Lung (tissue), 12 donors: ENCODE results near the gene USP6NL. TPM values are rescaled to one million over a fixed set of nuclear protein-coding genes. Genes with fewer than 3 reads are reported as not detected.
"Not testable (repeated sequence)": the region's sequence is repeated elsewhere in the genome, so short reads cannot be mapped to it uniquely, and the experiment has no call there.

ENCODE experiments used
- ATAC-seq: fragments of 200-7000 bp; cut with Tn5 transposase; one replicate; pipeline ENCODE4 v1.9.1; 2020; ENCODE audit warnings: moderate number of reproducible peaks; ENCODE audit not compliant: insufficient read depth, low FRiP score
- DNase-seq, 3 donors: peaks; one replicate each; pipeline ENCODE4 v3.0.0-alpha.2; 2013 to 2017
- H3K27ac ChIP-seq, 2 donors: one replicate each; pipeline ENCODE4 v1.5.1; 2013; ENCODE audit warnings: mild to moderate bottlenecking in 2 of 2, moderate library complexity in 2 of 2, control low read depth in 1 of 2, inconsistent platforms in 1 of 2, low read depth in 1 of 2, low read length in 1 of 2
- H3K27me3 ChIP-seq, 3 donors: one replicate each; pipeline ENCODE4 v1.5.1; 2013; ENCODE audit warnings: low read length in 2 of 3; ENCODE audit not compliant: control insufficient read depth in 3 of 3, insufficient read depth in 3 of 3
- H3K36me3 ChIP-seq, 4 donors: one replicate each; pipeline ENCODE4 v1.5.1; 2013; ENCODE audit warnings: low read length in 4 of 4, mild to moderate bottlenecking in 1 of 4, moderate library complexity in 1 of 4; ENCODE audit not compliant: control insufficient read depth in 4 of 4, insufficient read depth in 4 of 4
- H3K4me1 ChIP-seq, 5 donors: one replicate each; pipeline ENCODE4 v1.5.1; 2013; ENCODE audit warnings: low read length in 5 of 5, mild to moderate bottlenecking in 2 of 5, moderate library complexity in 1 of 5; ENCODE audit not compliant: control insufficient read depth in 5 of 5, insufficient read depth in 5 of 5
- H3K4me3 ChIP-seq: one replicate; pipeline ENCODE4 v1.5.1; 2013; ENCODE audit warnings: mild to moderate bottlenecking, control low read depth, moderate library complexity
- H3K9ac ChIP-seq, 2 donors: one replicate each; pipeline ENCODE4 v1.5.1; 2013; ENCODE audit warnings: low read length in 2 of 2, control low read depth in 1 of 2; ENCODE audit not compliant: insufficient read depth in 1 of 2
- H3K9me3 ChIP-seq, 4 donors: one replicate each; pipeline ENCODE4 v1.5.1; 2013; ENCODE audit warnings: low read length in 3 of 4, mild to moderate bottlenecking in 1 of 4, moderate library complexity in 1 of 4; ENCODE audit not compliant: control insufficient read depth in 4 of 4, insufficient read depth in 3 of 4
- WGBS, 2 donors: extraction: QIAGEN DNeasy Blood & Tissue Kit; methylation state at CpG; one replicate each; pipeline ENCODE4 v1.1.7; 2013; 5-methylcytosine and 5-hydroxymethylcytosine counted together
- polyA plus RNA-seq, 2 donors: library from polyadenylated mRNA; stranded (reverse); fragments of 200-250 nt; gene quantifications; one replicate each; pipeline ENCODE4 v1.2.1, GENCODE V29; 2013
- total RNA-seq, 2 donors: library from RNA; depleted of rRNA in 1 of 2; stranded (reverse); fragments of >200 nt in 1 of 2; gene quantifications; one replicate each; pipeline ENCODE4 v1.2.1, GENCODE V29; 2014 to 2021
- TF ChIP-seq, protein P1 (sequence below): IDR thresholded peaks from 2 replicates; pipeline ENCODE4 v1.5.1; 2012; ENCODE audit warnings: mild to moderate bottlenecking; ENCODE audit errors: control extremely low read depth, extremely low read depth
- donor health status: control.
- donor health status: control.
- donor health status: Bipolar disorder and iron deficiency.
- donor health status: healthy.
- donor health status: DM: yes; HTN: yes; CAD: no.

USP6NL gene
- total and polyA plus RNA-seq, 4 donors = 5.4 to 41.7 (median 13.4) TPM

DNA sequence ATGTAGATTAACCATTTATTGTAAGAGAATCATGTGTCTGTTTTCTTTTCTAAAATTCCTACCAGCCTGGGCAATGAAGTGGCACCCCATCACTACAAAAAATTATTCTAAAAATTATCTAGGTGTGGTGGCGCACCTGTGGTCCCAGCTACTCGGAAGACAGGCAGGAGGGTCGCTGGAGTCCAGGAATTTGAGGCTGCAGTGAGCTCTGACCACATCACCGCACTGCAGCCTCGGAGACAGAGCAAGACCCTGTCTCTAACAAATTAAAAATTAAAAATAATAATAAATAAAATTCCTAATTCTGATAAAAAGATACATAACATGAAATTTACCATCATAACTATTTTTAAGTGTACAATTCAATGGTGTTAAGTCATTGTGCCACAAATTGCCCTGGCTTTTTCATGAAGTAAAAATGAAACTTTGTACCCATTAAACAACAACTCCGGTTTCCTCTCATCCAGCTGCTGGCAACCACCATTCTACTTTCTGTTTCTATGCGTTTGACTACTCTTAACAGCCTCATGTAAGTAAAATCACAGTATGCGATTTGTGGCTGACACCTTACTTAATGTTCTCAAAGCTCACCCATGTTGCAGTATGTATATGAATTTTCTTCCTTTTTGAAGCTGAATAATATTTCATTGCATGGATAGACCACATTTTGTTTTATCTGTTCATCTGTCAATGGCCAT, 20.6 kb upstream of the USP6NL start:
- no peak overlapping the region for H3K9ac ChIP-seq
- H3K27ac ChIP-seq = no peak overlapping the region
- TF ChIP-seq, protein P1, sequence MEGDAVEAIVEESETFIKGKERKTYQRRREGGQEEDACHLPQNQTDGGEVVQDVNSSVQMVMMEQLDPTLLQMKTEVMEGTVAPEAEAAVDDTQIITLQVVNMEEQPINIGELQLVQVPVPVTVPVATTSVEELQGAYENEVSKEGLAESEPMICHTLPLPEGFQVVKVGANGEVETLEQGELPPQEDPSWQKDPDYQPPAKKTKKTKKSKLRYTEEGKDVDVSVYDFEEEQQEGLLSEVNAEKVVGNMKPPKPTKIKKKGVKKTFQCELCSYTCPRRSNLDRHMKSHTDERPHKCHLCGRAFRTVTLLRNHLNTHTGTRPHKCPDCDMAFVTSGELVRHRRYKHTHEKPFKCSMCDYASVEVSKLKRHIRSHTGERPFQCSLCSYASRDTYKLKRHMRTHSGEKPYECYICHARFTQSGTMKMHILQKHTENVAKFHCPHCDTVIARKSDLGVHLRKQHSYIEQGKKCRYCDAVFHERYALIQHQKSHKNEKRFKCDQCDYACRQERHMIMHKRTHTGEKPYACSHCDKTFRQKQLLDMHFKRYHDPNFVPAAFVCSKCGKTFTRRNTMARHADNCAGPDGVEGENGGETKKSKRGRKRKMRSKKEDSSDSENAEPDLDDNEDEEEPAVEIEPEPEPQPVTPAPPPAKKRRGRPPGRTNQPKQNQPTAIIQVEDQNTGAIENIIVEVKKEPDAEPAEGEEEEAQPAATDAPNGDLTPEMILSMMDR = no peak
- DNase-seq (no peak), ATAC-seq (no peak)
- H3K4me3 ChIP-seq = no peak overlapping the region
- WGBS, 2 donors = 65 to 73% methylated on average over 8 of the region's 8 CpGs
- no peaks in the 10 kb centered on the region for H3K27me3 ChIP-seq
- no peaks in the 10 kb centered on the region for H3K9me3 ChIP-seq
- H3K36me3 ChIP-seq = no peaks in the 10 kb centered on the region
- no peaks in the 10 kb centered on the region for H3K4me1 ChIP-seq

DNA sequence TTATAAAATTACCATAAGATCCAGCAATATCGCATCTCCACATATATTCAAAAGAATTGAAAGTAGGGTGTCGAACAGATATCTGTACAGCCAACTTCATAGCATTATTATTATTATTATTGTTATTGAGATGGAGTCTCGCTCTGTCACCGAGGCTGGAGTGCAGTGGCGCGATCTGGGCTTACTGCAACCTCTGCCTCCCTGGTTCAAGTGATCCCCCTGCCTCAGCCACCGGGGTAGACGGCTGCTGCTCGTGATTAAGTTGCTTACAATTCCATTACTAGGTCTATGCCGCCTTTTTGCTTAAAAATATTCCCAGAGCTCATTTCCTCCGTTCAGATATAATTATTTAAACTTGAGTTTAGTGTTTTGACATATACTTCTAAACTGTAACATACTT, 19.8 kb upstream of the USP6NL start:
- no peaks in the 10 kb centered on the region for H3K4me1 ChIP-seq
- DNase-seq (no peak), ATAC-seq (no peak)
- no peaks in the 10 kb centered on the region for H3K27me3 ChIP-seq
- H3K9me3 ChIP-seq = no peaks in the 10 kb centered on the region
- no peak overlapping the region for H3K27ac ChIP-seq
- no peak overlapping the region for H3K9ac ChIP-seq
- H3K4me3 ChIP-seq = no peak overlapping the region
- 87 to 95% methylated on average over 11 of the region's 11 CpGs for WGBS, 2 donors
- TF ChIP-seq, protein P1 = no peak
- no peaks in the 10 kb centered on the region for H3K36me3 ChIP-seq

DNA sequence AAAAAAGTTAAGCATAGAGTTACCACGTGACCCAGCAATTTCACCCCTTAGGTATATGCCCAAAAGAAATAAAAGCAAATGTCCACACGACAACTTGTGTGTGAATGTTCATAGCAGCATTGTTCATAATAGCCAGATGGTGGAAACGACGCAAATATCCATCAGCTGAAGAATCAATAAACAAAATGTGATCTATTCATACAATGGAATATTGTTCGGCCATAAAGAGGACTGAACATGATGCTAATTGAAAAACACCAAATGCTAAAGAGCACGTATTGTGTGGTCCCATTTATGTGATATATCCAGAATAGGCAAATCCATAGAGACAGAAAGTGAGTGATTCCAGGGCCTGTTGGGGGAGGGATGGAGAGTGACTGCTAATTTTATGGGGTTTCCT, 18.3 kb upstream of the USP6NL start:
- ATAC-seq (no peak), DNase-seq (no peak)
- no peaks in the 10 kb centered on the region for H3K36me3 ChIP-seq
- H3K9me3 ChIP-seq = no peaks in the 10 kb centered on the region
- TF ChIP-seq, protein P1 = no peak
- no peak overlapping the region for H3K27ac ChIP-seq
- no peak overlapping the region for H3K4me3 ChIP-seq
- WGBS, 2 donors = 96% methylated on average over 6 of the region's 6 CpGs
- H3K9ac ChIP-seq = no peak overlapping the region
- no peaks in the 10 kb centered on the region for H3K27me3 ChIP-seq
- H3K4me1 ChIP-seq = no peaks in the 10 kb centered on the region

DNA sequence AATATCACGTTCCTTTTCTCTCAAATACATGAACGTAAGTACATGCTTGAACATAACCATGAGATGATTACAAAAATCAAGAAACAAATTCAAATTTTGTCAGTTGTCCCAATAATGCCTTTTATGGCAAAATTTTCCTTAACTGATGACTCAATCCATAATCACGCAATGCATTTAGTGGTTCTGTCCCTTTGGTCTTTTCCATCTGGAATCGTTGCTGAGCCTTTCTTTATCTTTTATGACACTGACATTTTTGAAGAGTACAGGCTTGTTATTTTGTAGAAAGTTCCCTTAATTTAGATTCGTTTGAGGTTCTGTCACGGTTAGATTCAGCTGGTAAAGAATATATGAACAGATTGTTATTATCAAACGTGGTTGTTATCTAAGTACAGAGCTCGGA, 16.5 kb upstream of the USP6NL start:
- 88 to 92% methylated on average over 8 of the region's 8 CpGs for WGBS, 2 donors
- not testable (repeated sequence) for H3K4me3 ChIP-seq, ATAC-seq

More for the DNA sequence above, 16.5 kb upstream of the USP6NL start:
- H3K36me3 ChIP-seq, H3K27ac ChIP-seq, DNase-seq, H3K9me3 ChIP-seq, H3K4me1 ChIP-seq, H3K9ac ChIP-seq, H3K27me3 ChIP-seq: not testable (repeated sequence)
